Measurements from ENCODE around the gene PCSK1N. TPM values are rescaled to one million over a fixed set of nuclear protein-coding genes. Genes with fewer than 3 reads are reported as not detected.

The PCSK1N gene
- total and polyA plus RNA-seq, 9 of the 15 experiments (the other 6 are each of a cell fraction or from before 2014, with no cell fraction given) = 0.07 to 0.55 (median 0.54) TPM; not detected in 6

GRCh38 chrX:48785540-48786214, 49.7 kb downstream of the PCSK1N start (continued):
- TF ChIP-seq POLR3G (IDR thresholded peaks at IDR 0.05; ENCODE audit: extremely low read depth, insufficient read length, insufficient replicate concordance) (no peak), ADNP (tag; IDR thresholded peaks at IDR 0.05) (no peak), MYC (IDR thresholded peaks at IDR 0.05; ENCODE audit: low read depth, low read length) (peak; percentile 40; the same call in 1 of the 2 replicates), MYC (CRISPR knock-in tag; IDR thresholded peaks at IDR 0.05; ENCODE audit: borderline replicate concordance, low read depth) (peak; percentile 28; the same call in 1 of the 2 replicates), SMARCA5 (IDR thresholded peaks at IDR 0.05) (peak; percentile 97), PHF8 (IDR thresholded peaks at IDR 0.05; ENCODE audit: borderline replicate concordance, low read length) (no peak), MAZ (CRISPR knock-in tag; conservative IDR thresholded peaks at IDR 0.05 in 1 of 2, IDR thresholded peaks at IDR 0.05 in 1 of 2) (peak in 1 of 2 experiments; percentile 69; a peak in 2 of 4 replicates), KDM2B (CRISPR knock-in tag; IDR thresholded peaks at IDR 0.05) (no peak), C11orf30 (IDR thresholded peaks at IDR 0.05; ENCODE audit: low read depth) (no peak), NR3C1 (CRISPR knock-in tag; IDR thresholded peaks at IDR 0.05) (no peak)
- TF ChIP-seq, protein P1, sequence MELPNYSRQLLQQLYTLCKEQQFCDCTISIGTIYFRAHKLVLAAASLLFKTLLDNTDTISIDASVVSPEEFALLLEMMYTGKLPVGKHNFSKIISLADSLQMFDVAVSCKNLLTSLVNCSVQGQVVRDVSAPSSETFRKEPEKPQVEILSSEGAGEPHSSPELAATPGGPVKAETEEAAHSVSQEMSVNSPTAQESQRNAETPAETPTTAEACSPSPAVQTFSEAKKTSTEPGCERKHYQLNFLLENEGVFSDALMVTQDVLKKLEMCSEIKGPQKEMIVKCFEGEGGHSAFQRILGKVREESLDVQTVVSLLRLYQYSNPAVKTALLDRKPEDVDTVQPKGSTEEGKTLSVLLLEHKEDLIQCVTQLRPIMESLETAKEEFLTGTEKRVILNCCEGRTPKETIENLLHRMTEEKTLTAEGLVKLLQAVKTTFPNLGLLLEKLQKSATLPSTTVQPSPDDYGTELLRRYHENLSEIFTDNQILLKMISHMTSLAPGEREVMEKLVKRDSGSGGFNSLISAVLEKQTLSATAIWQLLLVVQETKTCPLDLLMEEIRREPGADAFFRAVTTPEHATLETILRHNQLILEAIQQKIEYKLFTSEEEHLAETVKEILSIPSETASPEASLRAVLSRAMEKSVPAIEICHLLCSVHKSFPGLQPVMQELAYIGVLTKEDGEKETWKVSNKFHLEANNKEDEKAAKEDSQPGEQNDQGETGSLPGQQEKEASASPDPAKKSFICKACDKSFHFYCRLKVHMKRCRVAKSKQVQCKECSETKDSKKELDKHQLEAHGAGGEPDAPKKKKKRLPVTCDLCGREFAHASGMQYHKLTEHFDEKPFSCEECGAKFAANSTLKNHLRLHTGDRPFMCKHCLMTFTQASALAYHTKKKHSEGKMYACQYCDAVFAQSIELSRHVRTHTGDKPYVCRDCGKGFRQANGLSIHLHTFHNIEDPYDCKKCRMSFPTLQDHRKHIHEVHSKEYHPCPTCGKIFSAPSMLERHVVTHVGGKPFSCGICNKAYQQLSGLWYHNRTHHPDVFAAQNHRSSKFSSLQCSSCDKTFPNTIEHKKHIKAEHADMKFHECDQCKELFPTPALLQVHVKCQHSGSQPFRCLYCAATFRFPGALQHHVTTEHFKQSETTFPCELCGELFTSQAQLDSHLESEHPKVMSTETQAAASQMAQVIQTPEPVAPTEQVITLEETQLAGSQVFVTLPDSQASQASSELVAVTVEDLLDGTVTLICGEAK (IDR thresholded peaks at IDR 0.05) = no peak
- TF ChIP-seq, protein P1 (CRISPR knock-in tag; IDR thresholded peaks at IDR 0.05) = no peak
- TF ChIP-seq, protein P2, sequence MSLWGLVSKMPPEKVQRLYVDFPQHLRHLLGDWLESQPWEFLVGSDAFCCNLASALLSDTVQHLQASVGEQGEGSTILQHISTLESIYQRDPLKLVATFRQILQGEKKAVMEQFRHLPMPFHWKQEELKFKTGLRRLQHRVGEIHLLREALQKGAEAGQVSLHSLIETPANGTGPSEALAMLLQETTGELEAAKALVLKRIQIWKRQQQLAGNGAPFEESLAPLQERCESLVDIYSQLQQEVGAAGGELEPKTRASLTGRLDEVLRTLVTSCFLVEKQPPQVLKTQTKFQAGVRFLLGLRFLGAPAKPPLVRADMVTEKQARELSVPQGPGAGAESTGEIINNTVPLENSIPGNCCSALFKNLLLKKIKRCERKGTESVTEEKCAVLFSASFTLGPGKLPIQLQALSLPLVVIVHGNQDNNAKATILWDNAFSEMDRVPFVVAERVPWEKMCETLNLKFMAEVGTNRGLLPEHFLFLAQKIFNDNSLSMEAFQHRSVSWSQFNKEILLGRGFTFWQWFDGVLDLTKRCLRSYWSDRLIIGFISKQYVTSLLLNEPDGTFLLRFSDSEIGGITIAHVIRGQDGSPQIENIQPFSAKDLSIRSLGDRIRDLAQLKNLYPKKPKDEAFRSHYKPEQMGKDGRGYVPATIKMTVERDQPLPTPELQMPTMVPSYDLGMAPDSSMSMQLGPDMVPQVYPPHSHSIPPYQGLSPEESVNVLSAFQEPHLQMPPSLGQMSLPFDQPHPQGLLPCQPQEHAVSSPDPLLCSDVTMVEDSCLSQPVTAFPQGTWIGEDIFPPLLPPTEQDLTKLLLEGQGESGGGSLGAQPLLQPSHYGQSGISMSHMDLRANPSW (CRISPR knock-in tag; IDR thresholded peaks at IDR 0.05) = no peak

Measured in K562 (cell line).